ENCODE data around the gene PTGFR.

- TF ChIP-seq EZH2phosphoT487 (conservative IDR thresholded peaks at IDR 0.05; ENCODE audit: low read length), result no peak
- no peak for TF ChIP-seq CTCF (IDR thresholded peaks at IDR 0.05; ENCODE audit: insufficient read depth, low read length, poor library complexity, severe bottlenecking)
These were observed 45.7 kb downstream of the PTGFR start for GRCh38 chr1:78536427-78536826.
